ENCODE data around the gene DBNDD2.

DNA sequence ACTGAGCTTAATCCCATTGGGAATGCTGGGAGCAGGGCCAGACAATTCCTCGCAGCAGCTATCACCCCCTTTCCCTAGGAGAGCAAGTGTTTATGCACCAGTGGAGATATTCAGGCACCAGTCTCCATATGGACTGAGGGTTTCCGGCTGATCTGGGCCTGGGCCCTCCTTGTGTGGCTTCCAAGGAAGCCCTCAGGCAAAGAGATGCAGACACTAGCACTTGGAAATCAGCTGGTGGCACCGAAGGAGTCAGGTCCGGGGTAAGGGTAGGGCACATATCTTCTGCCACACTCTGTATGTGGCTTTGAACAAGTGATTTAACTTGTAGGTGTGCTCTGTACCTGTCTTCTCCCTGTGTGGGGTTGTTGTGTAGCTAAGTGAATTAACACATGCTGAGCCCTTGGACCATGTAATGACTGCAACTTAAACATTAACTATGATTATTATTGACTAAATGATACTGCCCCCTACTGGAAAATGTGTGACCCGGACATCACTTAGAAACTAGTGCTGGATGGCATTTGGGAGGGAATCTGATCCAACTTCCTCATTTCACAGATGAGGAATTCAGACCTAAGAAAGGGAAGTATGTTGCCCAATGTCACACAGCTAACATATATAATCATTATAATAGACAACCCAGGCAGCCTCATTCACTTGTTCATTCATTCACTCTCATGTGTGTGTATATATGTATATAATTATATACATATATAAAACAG lies 42.2 kb downstream of the DBNDD2 start:
- TF ChIP-seq, protein P1, sequence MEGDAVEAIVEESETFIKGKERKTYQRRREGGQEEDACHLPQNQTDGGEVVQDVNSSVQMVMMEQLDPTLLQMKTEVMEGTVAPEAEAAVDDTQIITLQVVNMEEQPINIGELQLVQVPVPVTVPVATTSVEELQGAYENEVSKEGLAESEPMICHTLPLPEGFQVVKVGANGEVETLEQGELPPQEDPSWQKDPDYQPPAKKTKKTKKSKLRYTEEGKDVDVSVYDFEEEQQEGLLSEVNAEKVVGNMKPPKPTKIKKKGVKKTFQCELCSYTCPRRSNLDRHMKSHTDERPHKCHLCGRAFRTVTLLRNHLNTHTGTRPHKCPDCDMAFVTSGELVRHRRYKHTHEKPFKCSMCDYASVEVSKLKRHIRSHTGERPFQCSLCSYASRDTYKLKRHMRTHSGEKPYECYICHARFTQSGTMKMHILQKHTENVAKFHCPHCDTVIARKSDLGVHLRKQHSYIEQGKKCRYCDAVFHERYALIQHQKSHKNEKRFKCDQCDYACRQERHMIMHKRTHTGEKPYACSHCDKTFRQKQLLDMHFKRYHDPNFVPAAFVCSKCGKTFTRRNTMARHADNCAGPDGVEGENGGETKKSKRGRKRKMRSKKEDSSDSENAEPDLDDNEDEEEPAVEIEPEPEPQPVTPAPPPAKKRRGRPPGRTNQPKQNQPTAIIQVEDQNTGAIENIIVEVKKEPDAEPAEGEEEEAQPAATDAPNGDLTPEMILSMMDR (IDR thresholded peaks at IDR 0.05; ENCODE audit: low read length) = peak; percentile 75
- no peak for TF ChIP-seq EZH2 (IDR thresholded peaks at IDR 0.05; ENCODE audit: borderline replicate concordance, low read length)

All from OCI-LY1 (cell line).